Chondrocyte (in vitro differentiated cells): ENCODE data around the gene TRAP1. TPM values are rescaled to one million over a fixed set of nuclear protein-coding genes. Genes with fewer than 3 reads are reported as not detected.

Experiments
- DNase-seq: peaks from one replicate; pipeline ENCODE4 v3.0.0; 2021; ENCODE audit warnings: mixed read lengths, low spot score
- H3K27ac Mint-ChIP-seq: one replicate; pipeline ENCODE4 v1.8.0; 2021; ENCODE audit warnings: mild to moderate bottlenecking, moderate library complexity, mixed read lengths; ENCODE audit not compliant: unreplicated experiment
- H3K27me3 Mint-ChIP-seq: 2 replicates; pipeline ENCODE4 v1.8.0; 2021; ENCODE audit warnings: low read depth, mixed read lengths
- H3K36me3 Mint-ChIP-seq: 2 replicates; pipeline ENCODE4 v1.8.0; 2021; ENCODE audit warnings: low read depth, mixed read lengths
- H3K4me1 Mint-ChIP-seq: 2 replicates; pipeline ENCODE4 v1.8.0; 2021; ENCODE audit warnings: low read depth, mild to moderate bottlenecking, mixed read lengths
- H3K4me3 Mint-ChIP-seq: one replicate; pipeline ENCODE4 v1.8.0; 2021; ENCODE audit warnings: mild to moderate bottlenecking, moderate library complexity, mixed read lengths; ENCODE audit not compliant: unreplicated experiment
- H3K9me3 Mint-ChIP-seq: 2 replicates; pipeline ENCODE4 v1.8.0; 2021; ENCODE audit warnings: low read depth, mixed read lengths
- CTCF ChIP-seq: fragments of 200-600 bp; sonication (generic); IDR thresholded peaks from 2 replicates; pipeline ENCODE4 v1.5.0; 2021; ENCODE audit warnings: antibody characterized with exemption, mild to moderate bottlenecking, moderate library complexity
- total RNA-seq: library from RNA; stranded (reverse); gene quantifications from 3 replicates; pipeline ENCODE4 v1.2.1, GENCODE V29; 2021

Gene TRAP1
- total RNA-seq, 1 donor from 2014 or later, result 60.6 TPM

- no peaks in the 10 kb centered on the region for H3K9me3 Mint-ChIP-seq
- DNase-seq, result no peak
- no peaks in the 10 kb centered on the region for H3K4me1 Mint-ChIP-seq
- no peak overlapping the region for H3K4me3 Mint-ChIP-seq
- no peaks in the 10 kb centered on the region for H3K27me3 Mint-ChIP-seq
- H3K27ac Mint-ChIP-seq, result no peak overlapping the region
- no peaks in the 10 kb centered on the region for H3K36me3 Mint-ChIP-seq
- no peak for TF ChIP-seq CTCF
Observed at GRCh38 chr16:3706253-3707012, 10.9 kb downstream of the TRAP1 start.

- Mint-ChIP-seq H3K9me3 (no peaks in the 10 kb centered on the region), H3K4me3 (no peak overlapping the region), H3K27ac (no peak overlapping the region), H3K4me1 (no peaks in the 10 kb centered on the region), H3K27me3 (no peaks in the 10 kb centered on the region), H3K36me3 (no peaks in the 10 kb centered on the region)
- no peak for DNase-seq
- no peak for TF ChIP-seq CTCF
Observed at GRCh38 chr16:3702082-3702481, 15.2 kb downstream of the TRAP1 start.

- no peaks in the 10 kb centered on the region for H3K36me3 Mint-ChIP-seq
- H3K4me3 Mint-ChIP-seq, result no peak overlapping the region
- TF ChIP-seq CTCF, result no peak
- H3K27ac Mint-ChIP-seq, result no peak overlapping the region
- DNase-seq, result no peak
- peaks cover 5% of the 10 kb centered on the region for H3K4me1 Mint-ChIP-seq
- H3K9me3 Mint-ChIP-seq, result no peaks in the 10 kb centered on the region
- H3K27me3 Mint-ChIP-seq, result no peaks in the 10 kb centered on the region
Observed at GRCh38 chr16:3701531-3701930, 15.8 kb downstream of the TRAP1 start.

- Mint-ChIP-seq H3K27me3 (no peaks in the 10 kb centered on the region), H3K4me3 (no peak overlapping the region), H3K36me3 (peaks cover 2% of the 10 kb centered on the region), H3K27ac (no peak overlapping the region), H3K4me1 (peaks cover 15% of the 10 kb centered on the region), H3K9me3 (no peaks in the 10 kb centered on the region)
- no peak for DNase-seq
- TF ChIP-seq CTCF, result no peak
Observed at GRCh38 chr16:3698941-3699340, 18.4 kb downstream of the TRAP1 start.

- H3K36me3 Mint-ChIP-seq, result peaks cover 2% of the 10 kb centered on the region
- peak overlapping the region; percentile 87 for H3K27ac Mint-ChIP-seq
- TF ChIP-seq CTCF, result no peak
- no peak for DNase-seq
- peaks cover 15% of the 10 kb centered on the region for H3K4me1 Mint-ChIP-seq
- H3K4me3 Mint-ChIP-seq, result no peak overlapping the region
- no peaks in the 10 kb centered on the region for H3K9me3 Mint-ChIP-seq
- H3K27me3 Mint-ChIP-seq, result no peaks in the 10 kb centered on the region
Observed at GRCh38 chr16:3696425-3697218, 20.7 kb downstream of the TRAP1 start.
